Activated gamma-delta T cell treated with Interleukin-2 at 50 U/mL for 16 hours (primary cell): ENCODE data around the gene CA4.
"Not testable (repeated sequence)": the region's sequence is repeated elsewhere in the genome, so short reads cannot be mapped to it uniquely, and the experiment has no call there.

Source experiments
- DNase-seq: peaks from one replicate; pipeline ENCODE4 v3.0.0-alpha.2; 2020

Gene CA4

DNA sequence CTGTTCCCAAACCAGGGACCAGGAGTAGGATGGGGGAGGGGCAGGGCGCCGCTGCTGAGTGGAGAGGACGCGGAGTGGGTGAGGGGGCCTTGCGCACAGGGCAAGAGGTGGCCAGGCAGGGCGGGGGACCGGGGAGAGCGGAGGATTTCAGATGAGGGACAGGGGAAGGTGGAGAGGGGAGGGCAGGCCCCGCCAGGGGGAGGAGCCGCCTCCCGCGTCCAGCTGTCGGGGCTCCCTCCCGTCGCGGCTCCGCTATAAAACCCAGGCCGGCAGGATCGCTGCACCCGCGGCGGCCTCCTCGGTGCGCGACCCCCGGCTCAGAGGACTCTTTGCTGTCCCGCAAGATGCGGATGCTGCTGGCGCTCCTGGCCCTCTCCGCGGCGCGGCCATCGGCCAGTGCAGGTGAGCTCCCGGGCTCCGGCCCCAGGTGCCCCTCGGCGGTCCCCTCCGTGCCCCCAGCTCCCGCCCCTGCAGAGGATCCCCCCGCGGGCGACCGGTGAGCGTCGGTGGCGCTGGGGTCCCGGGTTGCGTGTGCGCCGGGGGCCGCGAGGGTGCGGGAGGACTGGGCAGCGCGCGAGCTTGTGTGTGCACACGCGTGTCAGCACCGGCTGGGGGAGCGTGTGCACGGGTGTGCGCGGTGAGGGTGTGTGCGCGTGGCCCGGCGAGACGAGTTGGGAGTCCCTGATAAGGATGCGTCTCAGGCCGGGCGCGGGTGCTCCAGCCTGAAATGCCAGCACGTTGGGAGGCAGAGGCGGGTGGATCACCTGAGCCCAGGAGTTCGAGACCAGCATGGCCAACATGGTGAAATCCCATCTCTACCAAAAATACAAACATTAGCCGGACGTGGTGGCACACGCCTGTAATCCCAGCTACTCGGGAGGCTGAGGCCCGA lies at the start of gene CA4:
CA4 (plus strand) TSS at position 283 of the 892 bp plus-strand sequence; CDS start at position 345, 62 bp downstream.
- DNase-seq, result no peak

DNA sequence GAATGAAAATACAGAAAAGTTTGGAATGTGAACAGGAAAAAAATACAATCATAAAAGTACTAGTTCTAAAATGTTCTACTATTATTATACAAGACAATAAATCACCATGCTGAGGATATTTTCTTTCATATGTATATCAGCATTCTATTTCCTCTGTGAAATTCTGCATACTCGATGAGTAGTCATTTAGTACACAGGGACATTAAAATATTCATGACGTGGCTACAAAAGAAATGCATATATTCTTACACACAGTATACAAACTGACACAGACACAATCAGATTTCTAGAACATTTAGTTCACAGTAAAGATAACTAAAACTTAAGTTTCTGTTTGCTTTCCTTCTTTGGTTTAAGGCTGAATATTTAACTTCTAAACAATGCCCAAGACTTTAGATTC lies 49.2 kb upstream of the CA4 start:
- not testable (repeated sequence) for DNase-seq

DNA sequence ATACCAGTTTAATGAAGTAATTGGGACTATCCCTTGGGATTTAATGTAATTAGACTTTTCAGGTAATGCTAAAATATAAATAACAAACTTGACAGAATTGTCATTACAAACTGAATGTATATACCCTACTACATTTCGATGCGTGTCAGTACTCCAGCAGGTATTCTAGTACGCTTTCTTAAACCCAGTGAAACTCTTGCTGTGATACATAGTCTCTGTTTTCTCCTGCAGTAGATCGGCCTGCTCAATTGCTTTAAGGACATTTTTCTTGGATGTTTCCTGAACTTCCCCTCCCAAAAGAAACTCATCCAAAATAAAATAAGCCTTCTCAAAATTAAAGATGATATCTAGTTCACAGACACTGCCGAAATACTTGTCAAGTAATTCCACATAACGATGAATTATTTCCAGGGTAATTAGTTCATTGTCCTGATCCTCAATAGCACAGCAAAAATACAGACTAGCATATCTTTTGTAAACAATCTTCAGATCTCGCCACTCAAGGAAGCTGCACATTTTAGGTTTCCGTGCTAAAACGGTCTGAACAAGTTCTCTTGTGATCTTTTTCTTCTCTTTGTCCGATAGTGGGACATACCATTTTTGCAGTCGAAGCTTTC lies 47.6 kb upstream of the CA4 start:
- not testable (repeated sequence) for DNase-seq

DNA sequence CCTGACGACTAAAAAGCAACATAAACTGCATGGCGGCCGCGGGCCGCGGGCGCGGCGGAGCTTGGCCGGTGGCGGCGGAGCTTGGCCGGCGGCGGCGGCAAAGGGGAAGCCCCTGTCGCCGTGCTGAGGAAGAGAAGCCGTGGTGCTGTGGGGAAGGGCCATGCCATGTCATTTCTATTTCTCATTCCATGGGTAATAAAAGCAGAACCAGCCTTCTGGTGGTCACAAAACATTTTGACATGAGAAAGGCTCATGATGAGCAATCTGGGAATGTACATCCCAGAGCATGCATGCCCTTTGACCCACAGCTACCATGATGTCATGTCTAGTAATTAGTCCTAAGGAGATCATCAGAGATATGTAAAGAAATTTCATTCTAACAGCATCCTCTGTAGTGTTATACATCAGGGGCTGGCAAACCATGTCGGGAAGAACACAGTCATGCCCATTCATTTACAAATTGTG lies 47.1 kb upstream of the CA4 start:
- no peak for DNase-seq

DNA sequence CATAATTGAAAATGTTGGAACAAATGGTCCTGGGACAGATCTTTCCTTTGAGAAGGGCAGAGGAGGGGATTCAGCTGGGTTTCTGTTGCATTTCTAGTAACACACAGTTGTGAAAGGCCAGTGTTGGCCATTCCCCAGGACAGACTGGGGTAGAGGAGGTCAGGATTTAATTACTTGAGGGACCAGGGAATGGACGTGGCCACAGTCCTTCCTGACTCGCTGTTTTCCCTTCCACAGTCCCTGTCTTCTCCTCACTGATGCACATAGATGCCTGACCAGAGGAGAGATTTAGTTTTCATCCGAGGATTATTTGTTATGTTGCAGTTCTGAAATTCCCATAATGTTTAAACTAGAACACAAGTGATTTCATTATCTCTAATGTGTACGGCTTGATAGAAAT lies 45.8 kb upstream of the CA4 start:
- no peak for DNase-seq

DNA sequence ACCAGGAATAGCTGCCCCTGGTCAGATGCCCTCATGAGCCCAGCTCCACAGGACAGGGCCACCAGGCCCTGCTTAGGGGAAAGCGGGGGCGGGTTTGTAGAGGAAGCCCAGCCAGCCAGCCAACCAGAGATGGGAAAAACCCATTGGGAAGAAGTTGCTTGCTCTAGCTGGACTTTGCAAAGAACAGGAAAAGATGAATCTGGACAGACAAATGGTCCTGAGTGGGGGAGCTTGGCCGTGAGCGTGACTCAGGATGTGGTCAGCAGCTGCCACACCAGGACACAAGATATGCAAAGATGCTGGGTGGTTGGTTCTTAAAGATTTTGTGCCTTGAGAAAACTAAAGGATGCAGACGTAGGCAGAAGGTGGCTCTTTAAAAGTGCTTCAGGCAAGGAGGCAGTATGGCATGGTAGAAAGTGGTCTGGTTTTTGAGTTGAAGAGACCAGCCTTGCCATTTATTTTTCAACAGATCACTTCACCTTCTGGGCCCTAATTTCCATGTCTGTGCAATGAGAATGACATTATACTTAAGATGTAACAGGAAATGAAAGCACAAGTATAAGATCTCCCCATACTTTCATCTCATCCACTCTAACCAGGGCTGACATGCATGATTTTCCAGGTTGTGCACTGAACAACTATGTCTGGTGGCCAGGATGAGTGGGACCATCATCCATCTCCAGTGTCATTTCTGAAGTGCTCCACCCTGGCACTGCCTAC lies 43.3 kb upstream of the CA4 start:
- DNase-seq, result no peak

DNA sequence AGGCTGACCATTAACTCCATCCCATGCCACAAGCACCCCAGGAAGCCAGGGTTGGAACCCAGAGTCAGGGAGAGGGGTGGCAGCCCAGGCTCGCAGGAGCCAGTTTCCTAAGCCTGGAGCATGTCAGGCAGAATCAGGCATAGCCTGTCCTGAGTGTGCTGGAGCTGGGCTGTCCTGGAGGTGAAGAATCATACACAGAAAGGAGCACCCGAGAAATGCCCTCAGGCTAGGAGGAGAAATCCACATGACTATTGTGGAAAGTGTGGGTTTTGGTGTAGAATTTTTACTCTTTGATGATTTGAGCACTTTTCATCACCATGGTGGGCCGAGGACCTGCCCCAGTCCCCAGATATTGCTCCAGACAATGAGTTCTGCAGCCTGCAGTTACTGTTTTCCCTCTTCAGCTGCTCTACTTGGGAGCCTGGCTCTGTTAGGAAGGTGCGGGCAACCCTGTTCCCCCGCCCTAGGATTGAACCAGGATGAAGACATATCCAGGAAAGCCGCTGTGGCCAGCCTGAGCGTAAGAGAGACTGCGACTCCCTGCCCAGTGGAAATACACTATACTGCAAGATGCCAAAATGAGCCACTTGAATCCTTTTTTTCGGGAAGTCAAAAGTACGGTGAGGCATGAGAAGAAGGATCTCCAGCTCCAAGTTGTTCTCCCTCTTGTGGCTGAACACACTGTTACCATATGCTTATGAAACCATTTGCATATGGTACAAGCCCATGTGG lies 42.1 kb upstream of the CA4 start:
- DNase-seq, result no peak

DNA sequence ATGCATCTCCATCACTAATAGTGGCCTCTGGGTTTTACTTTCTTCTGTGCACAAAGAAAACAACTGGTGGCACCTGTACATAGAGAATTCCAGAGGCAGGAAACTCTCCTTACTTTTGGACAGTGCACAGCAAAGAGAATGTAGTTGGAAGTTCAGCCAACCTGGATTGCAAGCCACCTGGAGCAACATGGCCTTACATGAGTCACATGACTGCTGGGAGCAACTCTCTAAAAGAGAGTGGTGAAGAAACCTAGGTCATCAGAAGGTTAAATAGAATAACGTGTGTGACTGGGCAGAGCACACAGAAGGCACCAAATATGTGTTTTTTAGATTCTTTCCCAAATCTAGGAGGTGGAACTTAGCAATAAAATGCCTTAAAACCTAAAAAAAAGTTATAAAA lies 41.5 kb upstream of the CA4 start:
- DNase-seq, result not testable (repeated sequence)

DNA sequence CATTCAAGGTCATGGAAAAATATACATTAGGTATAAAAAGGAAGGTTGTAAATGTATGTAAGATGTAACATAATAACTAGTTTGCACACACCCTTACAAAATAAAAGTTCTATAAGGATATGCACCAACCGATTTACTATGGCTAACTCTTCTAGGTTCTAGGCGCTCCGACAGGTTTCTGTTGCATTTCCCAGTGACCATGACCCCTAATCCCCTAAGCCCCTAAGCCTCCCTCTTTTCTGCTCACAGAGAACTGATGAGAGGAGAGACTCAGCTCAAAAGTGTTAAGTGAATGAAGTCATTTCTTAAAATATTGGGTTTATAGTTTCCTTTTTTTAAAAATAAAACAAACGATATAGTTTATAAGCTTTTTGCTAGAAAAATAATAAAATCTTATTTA lies 41.1 kb upstream of the CA4 start:
- no peak for DNase-seq

DNA sequence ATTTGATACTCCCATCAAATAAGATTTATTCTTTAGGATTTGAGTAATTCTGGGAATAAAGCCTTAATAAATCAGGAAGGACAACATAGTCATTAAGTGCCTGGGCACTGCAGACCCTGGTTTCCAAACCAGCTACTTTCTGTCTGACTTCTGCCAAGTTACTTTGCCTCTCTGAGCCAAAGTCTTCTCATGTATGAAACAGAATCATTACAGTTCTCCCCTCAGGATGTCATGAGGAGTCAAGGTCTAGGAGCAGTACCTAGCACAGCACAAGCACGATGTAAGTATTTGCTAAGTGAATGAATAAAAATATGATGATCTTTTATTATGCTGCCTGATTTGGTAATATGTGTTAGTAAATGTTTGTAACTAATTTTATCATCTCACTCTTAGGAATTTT lies 40.6 kb upstream of the CA4 start:
- no peak for DNase-seq

DNA sequence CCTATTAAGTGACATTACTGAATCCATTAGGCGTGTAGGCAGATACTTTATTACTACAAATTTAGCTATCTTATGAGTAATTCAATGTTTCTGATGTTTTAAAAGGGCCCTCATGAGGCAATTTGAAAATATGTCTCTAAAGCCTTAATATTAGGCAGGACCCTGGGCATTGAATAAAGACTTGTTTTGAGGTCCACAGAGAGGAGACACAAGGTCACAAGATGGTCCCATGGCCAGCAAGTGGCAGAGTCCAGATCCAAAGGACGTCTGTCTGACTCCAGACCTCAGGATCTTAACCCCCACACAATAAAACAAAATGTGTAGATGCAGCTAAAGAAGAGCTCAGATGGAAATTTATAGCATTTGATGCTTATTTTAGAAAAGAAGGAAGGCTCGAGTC lies 39.2 kb upstream of the CA4 start:
- no peak for DNase-seq

DNA sequence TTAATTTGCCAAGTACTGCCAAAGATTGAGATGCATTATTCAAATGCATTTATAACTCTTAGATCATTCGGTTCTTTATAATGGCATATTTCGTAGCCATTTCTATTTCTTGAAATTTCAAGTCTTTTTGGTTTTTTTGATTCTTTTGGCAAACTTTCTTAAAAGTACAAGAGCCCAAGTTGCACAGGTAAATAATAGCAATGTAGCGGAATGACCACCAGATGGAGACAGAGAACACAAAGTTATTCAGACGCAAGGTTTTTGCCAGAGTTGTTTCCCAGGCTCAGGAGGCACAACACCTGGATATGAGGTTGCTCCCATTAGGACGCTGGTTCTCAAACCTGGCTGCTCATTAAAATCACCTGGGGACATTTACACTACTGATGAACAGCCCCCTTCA lies 38.1 kb upstream of the CA4 start:
- not testable (repeated sequence) for DNase-seq

DNA sequence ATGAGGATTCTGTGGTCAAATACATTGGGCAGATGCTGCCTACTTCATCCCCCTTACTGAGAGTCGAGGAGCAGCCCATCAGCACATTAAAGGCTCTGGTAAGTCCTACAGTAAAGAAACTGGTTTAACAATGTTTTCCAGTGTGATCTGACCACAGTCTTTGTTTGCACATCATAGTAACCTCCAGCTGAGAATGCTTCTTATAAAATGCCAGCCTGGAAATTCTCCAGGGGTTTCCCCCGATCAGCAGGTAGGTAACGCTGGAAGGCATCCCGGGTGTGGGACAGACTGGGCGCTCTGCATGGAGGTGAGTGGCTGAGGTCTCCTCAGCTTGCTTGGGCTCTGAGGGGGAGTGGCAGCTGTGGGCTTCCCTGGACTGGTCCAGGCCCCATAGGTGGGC lies 34.4 kb upstream of the CA4 start:
- DNase-seq, result not testable (repeated sequence)

DNA sequence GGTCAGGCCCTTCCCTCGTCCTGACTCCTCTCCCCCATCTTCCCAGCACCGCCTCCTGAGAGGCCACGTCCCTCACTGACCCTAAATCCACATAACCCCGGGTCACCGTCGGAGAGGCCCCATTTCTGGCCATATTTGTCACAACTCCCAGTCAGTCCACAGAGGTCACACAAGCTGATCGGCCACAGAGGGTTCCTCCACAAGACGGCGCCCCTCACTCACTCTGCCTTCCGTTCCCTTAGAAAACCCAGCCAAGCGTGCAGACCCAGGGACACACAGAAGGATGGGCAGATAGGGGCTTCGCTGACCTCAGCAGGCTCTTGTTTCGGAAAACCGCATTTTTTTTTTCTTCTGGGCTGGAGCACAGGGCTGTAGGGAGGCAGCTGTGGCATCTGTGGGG lies 33.6 kb upstream of the CA4 start:
- not testable (repeated sequence) for DNase-seq

DNA sequence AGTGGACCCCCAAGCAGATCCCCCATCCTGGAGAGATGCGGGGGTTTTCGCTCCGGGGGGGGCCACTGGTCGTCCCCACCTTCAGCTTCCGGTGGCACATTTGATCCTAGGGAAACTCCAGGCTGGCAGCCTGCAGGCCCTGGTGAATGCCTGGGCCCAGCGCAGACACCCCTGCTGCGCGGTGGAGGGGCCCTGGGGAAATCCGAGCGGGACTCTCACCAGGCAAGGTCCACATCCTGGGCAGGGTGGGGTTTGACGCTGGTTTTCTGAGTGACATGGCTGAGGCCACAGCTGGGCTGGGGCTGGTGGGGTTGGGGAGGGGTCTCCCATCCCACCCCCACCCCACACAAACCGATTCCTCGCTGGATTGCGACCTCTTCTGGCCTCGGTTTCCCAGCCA lies 30.6 kb upstream of the CA4 start:
- DNase-seq, result not testable (repeated sequence)

DNA sequence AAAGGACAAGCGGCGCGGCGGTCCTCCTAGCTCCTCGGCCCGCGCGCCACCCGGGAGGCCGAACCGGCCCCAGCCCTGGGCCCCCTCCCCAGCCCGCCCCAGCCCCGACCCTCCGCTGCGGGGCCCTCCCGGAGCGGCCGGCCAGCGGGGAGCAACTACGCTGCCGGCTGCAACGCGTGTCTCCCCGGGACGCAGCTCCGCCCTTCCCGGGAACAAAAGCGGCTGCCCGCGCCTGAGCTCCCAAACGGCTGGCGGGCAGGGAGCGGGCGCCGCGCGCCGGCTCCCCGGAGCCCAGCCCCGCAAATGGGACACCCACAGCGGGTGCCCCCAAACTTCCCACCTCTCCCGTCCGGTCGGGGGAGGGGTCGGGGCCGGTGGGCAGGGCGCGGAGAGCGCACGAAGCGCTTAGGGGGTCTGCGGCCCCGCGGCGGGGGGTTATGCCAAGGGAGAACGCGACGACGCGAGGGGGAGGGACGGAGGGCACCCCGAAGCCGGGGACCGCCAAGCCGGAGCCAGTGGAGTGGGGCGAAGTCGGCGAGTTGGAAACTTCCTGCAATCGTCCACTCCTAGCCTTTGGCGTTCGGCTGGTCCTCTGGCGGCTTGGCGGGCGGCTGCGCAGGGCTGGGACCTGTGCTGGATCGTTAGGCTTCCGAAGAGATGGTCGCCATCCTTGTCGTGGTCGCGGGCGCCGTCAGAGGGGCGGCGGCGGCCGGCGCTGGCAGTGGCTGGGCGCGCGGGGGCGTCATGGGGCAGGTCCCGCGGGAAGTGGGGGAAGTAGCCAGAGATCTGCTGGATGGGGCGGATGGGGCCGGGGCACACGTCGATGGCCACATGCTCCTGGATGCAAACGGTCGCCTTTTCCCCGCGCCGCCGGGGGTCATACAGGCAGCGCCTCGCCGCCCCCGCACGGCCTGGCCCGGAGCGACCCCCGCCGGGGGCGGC lies 29.7 kb upstream of the CA4 start:
- DNase-seq, result not testable (repeated sequence)

DNA sequence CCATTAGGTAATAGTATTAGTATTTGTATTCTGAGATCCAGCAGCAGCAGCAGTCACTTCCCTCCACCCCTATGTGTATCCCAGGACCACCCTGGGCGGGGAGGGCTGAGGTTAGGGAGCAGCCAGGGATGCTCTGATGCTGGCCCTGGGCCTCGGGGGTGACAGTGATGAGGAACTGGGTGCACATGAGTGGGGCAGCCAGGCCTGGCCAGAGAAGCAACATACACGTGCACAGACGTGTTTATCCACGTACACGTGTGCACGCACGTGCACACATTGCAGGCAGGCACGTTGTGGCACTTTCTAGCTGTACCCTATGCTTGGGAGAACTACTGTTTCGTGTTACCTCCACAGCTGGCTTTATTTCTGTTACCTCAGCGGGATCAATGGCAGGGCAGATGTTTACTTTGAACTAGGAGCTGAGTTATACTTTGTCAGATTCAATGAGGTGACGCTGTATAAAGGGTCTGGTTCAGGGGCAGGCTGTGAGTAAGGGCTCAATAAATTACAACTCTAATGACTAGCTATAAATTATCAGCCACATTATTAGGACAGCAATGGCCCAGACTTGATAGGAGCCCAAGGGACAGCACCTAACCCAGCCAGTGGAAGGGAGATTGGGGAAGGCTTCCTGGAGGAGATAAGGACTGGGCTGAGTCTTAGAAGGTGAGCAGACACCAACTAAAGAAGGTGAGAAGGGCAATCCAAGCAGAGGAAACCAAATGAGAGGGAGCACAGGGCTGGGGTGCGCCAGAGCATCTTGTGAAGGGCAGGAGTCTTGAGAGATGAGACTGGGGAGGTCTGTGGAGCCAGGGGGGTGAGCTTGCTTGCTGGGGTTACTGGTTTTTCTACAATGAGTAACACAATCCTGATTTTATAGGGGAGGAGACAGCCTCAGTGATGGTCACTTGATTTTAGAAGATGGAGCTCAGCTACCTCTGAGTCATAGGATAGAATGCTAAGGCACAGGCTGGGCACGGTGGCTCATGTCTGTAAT lies 22.4 kb upstream of the CA4 start:
- no peak for DNase-seq

DNA sequence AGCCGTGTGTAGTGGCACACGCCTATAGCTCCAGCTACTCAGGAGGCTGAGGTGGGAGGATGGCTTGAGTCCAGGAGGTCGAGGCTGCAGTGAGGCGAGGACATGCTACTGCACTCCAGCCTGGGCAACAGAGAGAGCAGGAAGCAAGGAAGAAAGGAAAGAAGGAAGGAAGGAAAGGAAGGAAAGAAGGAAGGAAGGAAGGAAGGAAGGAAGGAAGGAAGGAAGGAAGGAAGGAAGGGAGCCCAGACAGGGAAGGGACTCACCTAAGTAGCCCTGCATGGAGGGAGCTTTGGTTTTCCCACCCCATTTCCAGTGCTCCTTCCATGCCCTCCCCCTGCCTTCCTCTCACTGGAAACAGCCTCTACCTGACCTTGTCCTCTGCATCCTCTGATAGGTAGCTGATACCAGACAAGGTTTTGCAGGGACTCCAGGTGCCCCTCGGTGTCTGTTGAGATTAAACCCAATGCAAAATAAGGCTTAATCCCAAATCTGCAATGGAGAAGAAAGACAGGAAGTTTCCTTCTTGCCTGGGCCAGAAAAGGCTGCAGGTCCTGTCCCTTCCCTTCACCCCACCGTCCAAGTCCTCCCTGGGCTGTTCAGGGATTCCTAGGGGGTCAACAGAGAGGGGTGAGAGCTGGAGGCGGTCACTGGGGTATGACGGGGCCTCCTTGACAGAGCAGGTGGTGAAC lies 21.5 kb upstream of the CA4 start:
- no peak for DNase-seq

DNA sequence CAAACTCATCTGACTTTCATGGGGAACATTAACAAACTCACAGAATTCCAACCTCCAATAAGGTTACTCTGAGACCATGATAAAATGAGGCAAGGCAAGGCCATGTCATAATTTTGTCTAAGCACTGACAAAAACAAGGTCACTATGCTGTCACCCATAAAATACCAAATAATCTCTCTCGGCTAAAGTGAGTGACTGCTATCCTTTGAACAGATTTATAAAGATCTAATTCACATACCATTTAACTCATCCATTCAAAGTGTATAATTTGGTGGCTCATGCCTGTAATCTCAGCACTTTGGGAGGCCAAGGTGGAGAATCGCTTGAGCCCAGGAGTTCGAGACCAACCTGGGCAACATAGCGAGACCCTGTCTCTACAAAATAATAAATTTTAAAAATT lies 20.6 kb upstream of the CA4 start:
- DNase-seq, result no peak

DNA sequence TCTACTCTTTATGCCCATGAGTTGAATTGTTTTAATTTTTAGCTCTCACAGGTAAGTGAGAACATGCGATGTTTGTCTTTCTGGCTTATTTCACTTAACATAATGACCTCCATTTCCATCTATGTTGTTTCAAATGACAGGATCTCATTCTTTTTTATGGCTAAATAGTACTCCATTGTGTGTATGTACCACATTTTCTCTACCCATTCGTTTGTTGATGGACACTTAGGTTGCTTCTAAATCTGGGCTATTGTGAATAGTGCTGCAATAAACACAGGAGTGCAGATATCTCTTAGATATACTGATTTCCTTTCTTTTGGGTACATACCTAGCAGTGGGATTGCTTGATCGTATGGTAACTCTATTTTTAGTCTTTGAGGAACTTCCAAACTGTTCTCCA lies 19.3 kb upstream of the CA4 start:
- no peak for DNase-seq
